Suprapubic skin (tissue), 4 donors: Measurements from ENCODE around the gene MAPRE3. TPM values are rescaled to one million over a fixed set of nuclear protein-coding genes. Genes with fewer than 3 reads are reported as not detected.

Experiments
- DNase-seq, 2 donors: peaks; one replicate each; pipeline ENCODE4 v3.0.0-alpha.2; 2019; ENCODE audit warnings: low spot score in 2 of 2
- H3K27ac ChIP-seq: fragments of 200-600 bp; sonication (generic); one replicate; pipeline ENCODE4 v1.5.1; 2019
- H3K27me3 ChIP-seq: fragments of 200-600 bp; sonication (generic); one replicate; pipeline ENCODE4 v1.5.1; 2019
- H3K36me3 ChIP-seq: fragments of 200-600 bp; sonication (generic); one replicate; pipeline ENCODE4 v1.5.1; 2019
- H3K4me1 ChIP-seq: fragments of 200-600 bp; sonication (generic); one replicate; pipeline ENCODE4 v1.5.1; 2019
- H3K4me3 ChIP-seq: fragments of 200-600 bp; sonication (generic); one replicate; pipeline ENCODE4 v1.5.1; 2019; ENCODE audit warnings: mild to moderate bottlenecking
- H3K9me3 ChIP-seq: fragments of 200-600 bp; sonication (generic); one replicate; pipeline ENCODE4 v1.5.1; 2019
- CTCF ChIP-seq, 2 donors: fragments of 200-600 bp in 1 of 2; fragments of 450-650 bp in 1 of 2; sonication (generic) in 1 of 2; IDR thresholded peaks; one replicate each; pipeline ENCODE4 v1.5.1; 2016 to 2019; ENCODE audit warnings: antibody characterized with exemption in 2 of 2, mild to moderate bottlenecking in 1 of 2, moderate library complexity in 1 of 2
- EP300 ChIP-seq: sonication (generic); formaldehyde crosslinking; IDR thresholded peaks from one replicate; pipeline ENCODE4 v1.6.1; 2017; ENCODE audit warnings: antibody characterized with exemption
- POLR2A ChIP-seq, 2 donors: fragments of 450-650 bp; IDR thresholded peaks; one replicate each; pipeline ENCODE4 v1.6.1; 2017; ENCODE audit warnings: antibody characterized with exemption in 2 of 2, mild to moderate bottlenecking in 2 of 2, moderate library complexity in 2 of 2
- POLR2AphosphoS5 ChIP-seq, 3 donors: sonication (generic); formaldehyde crosslinking; IDR thresholded peaks; one replicate each; pipeline ENCODE4 v1.6.1; 2017; ENCODE audit warnings: antibody characterized with exemption in 3 of 3
- WGBS: methylation state at CpG from one replicate; pipeline ENCODE4 v1.1.5; 2018; 5-methylcytosine and 5-hydroxymethylcytosine counted together
- total RNA-seq, 4 donors: library from RNA; depleted of rRNA; stranded (reverse); fragments of >200 nt; gene quantifications; one replicate each; pipeline ENCODE4 v1.1.0, GENCODE V29; 2016

MAPRE3 gene
- total RNA-seq, 4 donors from 2014 or later: 29.5 to 57.5 (median 34.0) TPM

- Histone ChIP-seq H3K4me3 (no peak overlapping the region), H3K36me3 (no peaks in the 10 kb centered on the region), H3K27ac (no peak overlapping the region), H3K27me3 (peaks cover 26% of the 10 kb centered on the region), H3K4me1 (no peaks in the 10 kb centered on the region), H3K9me3 (no peaks in the 10 kb centered on the region)
- no peak for DNase-seq
- TF ChIP-seq CTCF (IDR thresholded peaks at IDR 0.05): no peak
- TF ChIP-seq EP300: no peak
- TF ChIP-seq POLR2A (IDR thresholded peaks at IDR 0.05): no peak
- no peak for TF ChIP-seq POLR2AphosphoS5 (IDR thresholded peaks at IDR 0.05)
- 63% methylated on average over 3 of the region's 3 CpGs for WGBS
These were observed 35.5 kb upstream of the MAPRE3 start for GRCh38 chr2:26934985-26935384.

DNA sequence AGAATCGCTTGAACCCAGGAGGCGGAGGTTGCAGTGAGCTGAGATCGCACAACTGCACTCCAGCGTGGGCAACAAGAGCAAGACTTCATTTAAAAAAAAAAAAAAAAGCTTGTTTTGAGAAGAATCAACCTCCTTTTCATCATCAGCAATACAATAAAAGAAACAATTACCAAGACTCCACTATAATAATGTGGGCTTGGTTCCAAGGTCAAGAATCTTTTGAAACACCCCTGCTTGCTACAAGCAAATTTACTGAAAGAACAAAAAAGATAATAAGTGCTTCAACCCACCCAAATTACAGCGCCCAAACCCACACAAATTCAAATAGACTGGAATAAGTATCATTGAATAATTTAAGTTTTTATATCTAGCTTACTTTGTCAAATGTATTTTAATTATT, 33.6 kb upstream of the MAPRE3 start:
- DNase-seq: no peak
- H3K4me3 ChIP-seq: no peak overlapping the region
- 96% methylated on average over 5 of the region's 5 CpGs for WGBS

DNA sequence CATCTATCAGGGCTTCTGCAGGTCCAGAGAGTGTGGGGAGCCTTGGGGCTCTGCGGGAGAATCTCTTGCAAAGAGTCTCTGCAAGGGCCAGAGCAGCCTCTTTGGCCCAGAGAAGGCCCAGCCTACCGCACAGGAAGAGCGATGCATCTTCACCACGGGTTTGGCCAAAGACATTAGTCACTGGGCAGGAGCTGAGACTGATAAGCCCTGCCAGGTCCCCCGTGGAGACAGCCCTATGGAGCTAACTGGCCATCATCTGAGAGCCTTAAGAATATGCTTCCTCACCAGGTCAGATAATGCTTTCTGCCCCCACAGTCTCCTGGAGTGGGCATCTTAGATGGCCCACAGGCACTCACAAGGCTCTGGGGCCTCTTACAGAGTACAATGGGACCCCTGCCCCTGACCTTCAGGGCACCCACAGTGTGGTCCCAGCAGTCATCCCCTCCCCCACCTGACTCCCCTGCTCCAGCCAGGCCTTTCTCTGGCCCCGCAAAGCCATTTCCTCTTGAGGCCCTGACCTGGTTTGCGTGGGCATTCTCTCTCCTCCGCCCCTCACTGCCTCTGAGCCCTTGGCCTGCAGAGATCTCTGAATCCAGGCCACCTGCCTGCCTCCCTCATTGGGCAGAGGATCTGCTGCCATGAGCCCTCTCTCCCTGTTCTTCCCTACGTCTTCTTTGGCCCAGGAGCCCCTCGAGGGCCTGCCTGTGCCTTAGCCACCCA, 31.9 kb upstream of the MAPRE3 start:
- WGBS: 83% methylated on average over 9 of the region's 10 CpGs
- Histone ChIP-seq H3K9me3 (no peaks in the 10 kb centered on the region), H3K4me3 (no peak overlapping the region), H3K27me3 (peaks cover 23% of the 10 kb centered on the region), H3K4me1 (no peaks in the 10 kb centered on the region), H3K36me3 (no peaks in the 10 kb centered on the region), H3K27ac (no peak overlapping the region)
- DNase-seq: peak in 1 of 2 donors; percentile 40
- TF ChIP-seq POLR2A (IDR thresholded peaks at IDR 0.05) (no peak), EP300 (no peak), CTCF (IDR thresholded peaks at IDR 0.05) (no peak), POLR2AphosphoS5 (IDR thresholded peaks at IDR 0.05) (no peak)

More for the DNA sequence above, 33.6 kb upstream of the MAPRE3 start:
- H3K4me1 ChIP-seq: no peaks in the 10 kb centered on the region
- H3K36me3 ChIP-seq: no peaks in the 10 kb centered on the region
- H3K27me3 ChIP-seq: peaks cover 21% of the 10 kb centered on the region
- TF ChIP-seq POLR2AphosphoS5 (IDR thresholded peaks at IDR 0.05) (no peak), EP300 (no peak), POLR2A (IDR thresholded peaks at IDR 0.05) (no peak), CTCF (IDR thresholded peaks at IDR 0.05) (no peak)
- H3K27ac ChIP-seq: no peak overlapping the region
- no peaks in the 10 kb centered on the region for H3K9me3 ChIP-seq

GRCh38 chr2:26940001-26940400, 30.4 kb upstream of the MAPRE3 start:
- H3K4me1 ChIP-seq: no peaks in the 10 kb centered on the region
- H3K36me3 ChIP-seq: no peaks in the 10 kb centered on the region
- WGBS: 88% methylated on average over 9 of the region's 9 CpGs
- H3K27ac ChIP-seq: no peak overlapping the region
- DNase-seq: no peak
- H3K27me3 ChIP-seq: peaks cover 26% of the 10 kb centered on the region
- H3K9me3 ChIP-seq: no peaks in the 10 kb centered on the region
- no peak for TF ChIP-seq POLR2AphosphoS5 (IDR thresholded peaks at IDR 0.05)
- no peak for TF ChIP-seq POLR2A (IDR thresholded peaks at IDR 0.05)
- no peak for TF ChIP-seq CTCF (IDR thresholded peaks at IDR 0.05)
- TF ChIP-seq EP300: no peak
- H3K4me3 ChIP-seq: no peak overlapping the region

DNA sequence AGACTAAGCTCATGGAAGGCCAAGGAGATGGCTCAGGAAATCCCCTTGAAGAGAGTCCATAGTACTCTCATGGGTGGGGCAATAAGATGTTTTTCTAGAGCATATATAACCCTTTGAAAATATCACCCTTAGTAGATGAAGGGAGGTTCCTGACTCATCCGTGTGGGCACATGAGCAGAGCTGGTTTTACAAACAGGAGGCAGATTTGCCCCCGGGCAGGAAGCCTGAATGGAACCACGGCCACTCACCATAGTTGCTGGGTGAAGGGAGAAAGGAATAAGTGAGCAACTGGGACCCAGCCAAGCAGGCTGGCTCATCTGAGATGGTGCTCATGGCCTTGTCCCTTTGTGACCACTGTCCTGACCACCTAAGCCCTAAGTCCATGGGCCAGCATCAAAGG, 29.0 kb upstream of the MAPRE3 start:
- Histone ChIP-seq H3K36me3 (no peaks in the 10 kb centered on the region), H3K4me3 (no peak overlapping the region), H3K9me3 (no peaks in the 10 kb centered on the region), H3K27me3 (peaks cover 34% of the 10 kb centered on the region), H3K27ac (no peak overlapping the region), H3K4me1 (no peaks in the 10 kb centered on the region)
- TF ChIP-seq POLR2AphosphoS5 (IDR thresholded peaks at IDR 0.05) (no peak), EP300 (no peak), POLR2A (IDR thresholded peaks at IDR 0.05) (no peak), CTCF (IDR thresholded peaks at IDR 0.05) (no peak)
- 75% methylated on average over 1 of the region's 3 CpGs for WGBS
- DNase-seq: no peak
